Stimulated activated CD8-positive, alpha-beta memory T cell treated with anti-CD3 and anti-CD28 coated beads, Interleukin-7, amount 100 ng/mL, for 1 hour (primary cell): ENCODE data around the gene SYTL1.

Experiments
- DNase-seq, 2 donors: peaks; one replicate each; pipeline ENCODE4 v3.0.0-alpha.2; 2020; ENCODE audit warnings: low read depth in 2 of 2

The SYTL1 gene

DNA sequence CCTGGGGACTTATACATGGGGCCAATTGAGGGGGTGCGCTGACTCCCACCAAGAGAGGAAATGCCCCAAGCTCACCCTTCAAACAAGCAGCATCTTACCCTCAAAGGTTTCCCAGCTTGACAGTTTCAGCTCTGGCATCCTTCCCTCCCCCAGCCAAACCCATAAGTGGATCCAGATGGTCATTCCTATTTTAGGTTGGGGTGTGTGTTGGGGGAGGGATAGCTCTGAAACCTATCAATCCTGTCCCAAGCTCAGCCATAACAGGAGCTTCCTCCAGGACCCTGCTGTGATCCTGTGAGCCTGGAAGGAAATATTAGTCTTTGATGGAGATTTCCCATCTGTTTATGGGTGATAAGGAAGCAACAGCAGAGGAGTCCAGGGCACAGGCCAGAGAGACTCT lies 23.2 kb upstream of the SYTL1 start:
- DNase-seq, result no peak

GRCh38 chr1:27321813-27322568 lies 19.8 kb upstream of the SYTL1 start, which contains the start of gene TMEM222:
TSS of gene TMEM222 (plus strand) at chr1:27322163. CDS start at chr1:27322198, 35 bp downstream.
- DNase-seq, result peak; percentile 93

GRCh38 chr1:27322569-27323240 lies 19.1 kb upstream of the SYTL1 start:
- DNase-seq, result no peak

DNA sequence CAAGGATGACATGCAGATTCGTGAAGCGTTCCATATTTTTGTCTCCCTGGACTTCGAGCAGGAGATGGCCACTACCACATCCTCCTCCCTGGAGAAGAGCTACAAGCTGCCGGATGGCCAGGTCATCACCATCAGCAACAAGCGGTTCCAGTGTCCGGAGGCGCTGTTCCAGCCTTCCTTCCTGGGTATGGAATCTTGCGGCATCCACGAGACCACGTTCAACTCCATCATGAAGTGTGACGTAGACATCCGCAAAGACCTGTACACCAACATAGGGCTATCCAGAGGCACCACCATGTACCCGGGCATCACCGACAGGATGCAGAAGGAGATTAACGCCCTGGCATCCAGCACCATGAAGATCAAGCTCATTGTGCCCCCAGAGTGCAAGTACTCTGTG lies 16.5 kb upstream of the SYTL1 start:
- DNase-seq, result no peak

GRCh38 chr1:27327964-27328363 lies 13.9 kb upstream of the SYTL1 start:
- DNase-seq, result no peak

DNA sequence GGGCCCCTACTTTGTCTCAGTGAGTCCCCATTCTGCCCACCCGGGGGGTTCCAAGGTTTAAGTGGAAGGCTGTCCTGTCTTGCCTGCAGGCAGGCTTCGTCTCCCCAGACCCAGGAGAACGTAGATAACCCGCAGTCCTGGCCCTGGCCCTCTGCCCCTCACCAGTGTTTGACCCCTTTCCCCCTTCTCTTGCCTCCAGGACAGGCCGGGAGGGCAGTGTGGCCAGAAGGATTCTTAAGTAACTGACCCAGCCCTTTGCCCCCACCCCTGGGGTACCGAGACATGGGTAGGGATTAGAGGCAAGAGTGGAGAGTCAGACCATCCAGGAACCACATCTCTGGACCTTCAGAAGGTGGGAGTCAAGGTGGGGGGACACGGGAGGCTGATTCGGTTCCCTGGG lies 11.0 kb upstream of the SYTL1 start:
- DNase-seq, result no peak

GRCh38 chr1:27331426-27331825 lies 10.4 kb upstream of the SYTL1 start:
- no peak for DNase-seq

DNA sequence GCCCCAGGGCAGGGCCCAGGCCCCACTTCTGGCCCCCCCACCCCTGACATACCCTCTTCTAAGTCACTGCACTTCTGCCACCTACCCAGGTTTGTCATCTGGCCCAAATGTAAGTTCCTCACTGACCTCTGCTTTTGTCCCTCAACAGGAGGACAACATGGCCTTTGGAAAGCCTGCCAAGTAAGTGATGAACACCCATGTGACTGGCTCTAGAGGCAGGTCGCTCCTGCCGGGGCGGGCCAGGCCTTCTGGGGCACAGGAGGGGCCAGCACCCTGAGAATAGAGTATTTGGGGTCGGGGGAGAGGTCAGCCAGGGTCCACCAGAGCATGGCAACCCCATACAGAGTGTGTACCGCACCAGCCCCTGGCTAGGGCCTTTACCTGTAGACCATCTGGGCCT lies 9.9 kb upstream of the SYTL1 start:
- no peak for DNase-seq

DNA sequence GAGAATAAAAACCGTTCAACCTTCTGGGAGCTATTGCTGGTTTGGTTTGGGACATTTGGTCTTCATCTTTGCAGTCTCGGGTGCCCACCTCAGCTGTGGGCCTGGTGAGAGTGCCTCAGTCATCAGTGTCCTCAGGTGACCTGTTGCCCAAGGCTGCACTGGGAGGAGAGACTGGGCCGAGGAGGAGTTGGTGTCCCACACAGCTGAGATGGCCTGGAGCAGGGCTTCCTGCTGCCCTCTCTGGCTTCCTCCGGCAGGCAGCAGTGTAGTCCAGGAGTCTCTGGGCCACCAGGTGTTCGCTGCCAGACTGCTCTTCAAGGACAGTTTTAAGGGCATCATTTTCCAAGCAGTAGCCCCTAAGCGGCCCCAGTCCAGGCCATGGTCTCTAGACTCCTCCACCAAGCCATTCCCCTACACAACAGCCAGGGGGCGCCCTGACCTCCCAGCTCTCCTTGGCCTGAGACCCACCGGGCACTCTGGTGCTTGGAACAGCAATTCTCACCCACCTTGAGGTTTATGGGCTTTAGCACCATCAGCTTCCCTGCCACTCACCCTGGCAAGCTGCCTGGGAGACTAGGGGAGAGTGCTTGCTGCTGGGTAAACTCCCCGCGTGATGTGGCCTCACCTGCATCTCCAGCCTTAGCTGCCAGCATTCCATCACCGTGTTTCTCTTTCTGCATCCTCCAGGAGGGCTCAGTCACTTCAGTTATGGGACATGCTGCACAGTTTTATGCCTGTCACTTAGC lies 9.1 kb upstream of the SYTL1 start:
- peak; percentile 32 to 47 for DNase-seq

GRCh38 chr1:27333717-27334279 lies 8.0 kb upstream of the SYTL1 start:
- DNase-seq, result no peak

DNA sequence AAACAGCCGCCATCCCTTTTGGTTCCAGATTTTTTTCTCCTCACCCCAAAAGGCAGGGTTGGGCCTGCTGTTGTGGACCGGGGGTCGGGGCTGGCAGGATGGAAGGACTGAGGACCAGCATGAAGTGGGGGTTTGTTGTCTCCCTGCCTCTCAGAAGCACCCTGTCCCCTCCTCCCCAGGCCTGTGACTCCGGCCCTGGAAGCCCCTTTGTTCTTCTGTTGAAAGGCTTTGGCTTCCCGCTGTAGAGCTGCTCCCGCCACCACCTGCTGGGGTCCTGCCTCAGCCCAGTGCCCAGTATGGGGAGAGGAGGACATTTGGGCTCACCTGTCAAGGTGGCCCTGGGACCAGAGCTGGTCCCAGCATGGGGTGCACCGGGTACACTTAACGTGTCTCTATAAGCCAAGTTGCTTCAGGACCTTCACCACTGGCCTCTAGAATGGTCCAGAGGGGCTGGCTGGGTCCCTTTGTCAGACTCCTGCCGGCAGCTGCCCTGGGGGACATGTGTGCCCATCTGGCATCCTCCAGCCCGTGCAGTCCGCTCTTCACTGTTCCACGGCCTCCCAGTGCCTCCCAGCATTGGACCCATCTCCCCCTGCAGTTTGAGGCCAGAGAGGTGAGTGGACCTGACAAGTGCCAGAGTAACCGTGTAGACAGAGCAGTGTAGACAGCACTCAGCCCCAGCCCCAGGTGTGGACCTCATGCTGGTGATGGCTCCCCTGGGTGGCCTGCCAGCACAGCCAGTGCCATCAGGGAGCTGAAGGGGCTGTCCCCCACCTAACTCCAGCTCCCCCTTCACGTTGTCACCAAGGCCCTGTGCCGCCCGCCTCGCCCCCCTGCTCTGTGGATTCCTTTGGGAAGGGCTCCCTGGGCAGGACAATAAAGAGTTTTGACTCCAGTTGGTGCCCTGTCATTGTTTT lies 6.1 kb upstream of the SYTL1 start:
- no peak for DNase-seq

DNA sequence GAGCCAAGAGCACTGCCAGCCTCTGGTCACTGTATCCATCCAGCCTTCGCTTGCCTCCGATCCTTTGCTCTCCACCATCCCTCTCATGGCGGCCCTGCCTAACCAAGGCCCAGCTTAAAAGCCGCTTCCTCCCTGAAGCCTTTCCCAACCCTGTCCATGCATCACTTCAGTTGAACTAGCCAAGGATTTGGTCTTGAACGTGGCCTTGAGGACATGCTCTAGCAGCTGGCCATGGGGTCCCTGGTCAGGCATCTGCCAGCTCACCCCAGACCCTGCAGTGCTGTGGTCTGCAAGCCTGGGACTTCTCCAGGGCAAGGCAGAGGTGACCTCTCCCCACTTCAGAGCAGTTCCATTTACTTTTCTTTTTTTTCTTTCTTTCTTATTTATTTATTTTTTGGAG lies 5.1 kb upstream of the SYTL1 start:
- DNase-seq, result no peak

GRCh38 chr1:27338751-27339150 lies 3.1 kb upstream of the SYTL1 start:
- DNase-seq, result no peak

DNA sequence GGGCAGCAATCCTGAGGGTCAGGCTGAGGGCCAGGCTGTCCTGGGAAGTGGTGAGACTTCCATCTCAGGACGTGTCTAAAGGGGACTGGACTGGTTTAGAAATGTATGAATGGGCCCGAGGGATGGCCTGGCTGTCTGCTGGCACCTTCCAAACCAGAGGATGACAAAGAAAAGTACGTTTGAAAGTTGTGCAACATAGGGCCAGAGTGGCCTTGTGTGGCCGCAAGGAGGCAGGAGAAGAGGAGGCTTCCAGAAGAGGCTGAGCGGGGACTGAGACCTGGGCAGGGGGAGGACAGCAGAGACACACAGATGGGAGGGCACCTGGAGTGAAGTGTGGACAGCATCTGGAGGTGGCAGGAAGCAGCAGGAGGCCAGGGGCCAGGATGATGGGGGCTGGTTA lies 2.6 kb upstream of the SYTL1 start:
- no peak for DNase-seq

DNA sequence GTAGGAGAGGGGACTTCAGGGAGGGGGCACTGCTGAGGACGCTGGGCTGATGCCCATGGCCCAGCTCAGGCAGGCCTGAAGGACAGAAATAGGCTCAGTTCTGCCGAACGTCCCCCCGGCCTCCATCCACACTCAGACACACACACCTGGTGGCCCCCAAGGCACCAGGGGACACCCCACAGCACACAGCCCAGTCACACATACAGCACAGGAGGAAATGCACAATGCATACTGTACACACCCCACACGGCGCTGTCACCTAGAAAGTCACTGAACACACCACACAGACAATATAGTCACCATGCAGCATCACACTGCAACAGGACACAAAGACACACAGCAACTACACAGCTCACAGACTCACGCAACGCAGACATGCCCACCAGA lies 562 bp downstream of the SYTL1 start:
- no peak for DNase-seq

GRCh38 chr1:27342778-27343638 lies 1.2 kb downstream of the SYTL1 start:
- DNase-seq, result peak; percentile 53

DNA sequence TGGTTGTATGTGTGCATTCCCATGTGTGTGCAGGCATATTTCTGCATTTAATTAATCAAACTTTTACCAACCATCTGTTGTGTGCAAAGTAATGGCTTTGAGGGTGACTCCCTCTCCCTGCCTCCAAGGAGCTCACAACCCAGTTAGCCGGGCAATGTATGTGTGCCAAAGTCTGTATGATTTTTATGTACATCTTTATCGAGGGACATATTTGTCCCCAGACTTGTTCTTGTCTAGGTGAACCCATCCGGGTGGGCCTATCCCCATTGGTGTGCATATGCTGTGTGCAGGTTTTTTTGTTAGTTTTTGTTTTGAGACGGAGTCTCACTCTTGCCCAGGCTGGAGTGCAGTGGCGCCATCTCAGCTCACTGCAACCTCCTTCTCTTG lies 1.8 kb downstream of the SYTL1 start:
- DNase-seq, result no peak

DNA sequence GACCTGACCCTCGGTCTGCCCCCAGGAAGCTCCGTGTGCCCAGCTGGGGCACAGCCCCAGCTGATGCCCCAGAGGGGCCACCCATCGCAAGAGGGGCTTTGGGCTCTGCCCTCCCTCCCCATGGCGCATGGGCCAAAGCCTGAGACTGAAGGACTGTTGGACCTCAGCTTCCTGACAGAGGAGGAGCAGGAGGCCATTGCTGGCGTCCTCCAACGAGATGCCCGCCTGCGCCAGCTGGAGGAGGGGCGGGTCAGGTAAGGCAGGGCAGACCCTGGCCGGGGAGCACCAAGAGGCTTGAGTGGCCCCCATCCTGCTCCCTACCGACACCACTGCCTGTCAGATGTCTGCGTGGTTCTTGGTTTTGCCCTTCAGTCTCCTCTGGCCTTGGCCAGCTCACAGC lies 3.5 kb downstream of the SYTL1 start:
- DNase-seq, result no peak

- DNase-seq, result no peak
Measured at GRCh38 chr1:27346357-27346756, 4.5 kb downstream of the SYTL1 start.

DNA sequence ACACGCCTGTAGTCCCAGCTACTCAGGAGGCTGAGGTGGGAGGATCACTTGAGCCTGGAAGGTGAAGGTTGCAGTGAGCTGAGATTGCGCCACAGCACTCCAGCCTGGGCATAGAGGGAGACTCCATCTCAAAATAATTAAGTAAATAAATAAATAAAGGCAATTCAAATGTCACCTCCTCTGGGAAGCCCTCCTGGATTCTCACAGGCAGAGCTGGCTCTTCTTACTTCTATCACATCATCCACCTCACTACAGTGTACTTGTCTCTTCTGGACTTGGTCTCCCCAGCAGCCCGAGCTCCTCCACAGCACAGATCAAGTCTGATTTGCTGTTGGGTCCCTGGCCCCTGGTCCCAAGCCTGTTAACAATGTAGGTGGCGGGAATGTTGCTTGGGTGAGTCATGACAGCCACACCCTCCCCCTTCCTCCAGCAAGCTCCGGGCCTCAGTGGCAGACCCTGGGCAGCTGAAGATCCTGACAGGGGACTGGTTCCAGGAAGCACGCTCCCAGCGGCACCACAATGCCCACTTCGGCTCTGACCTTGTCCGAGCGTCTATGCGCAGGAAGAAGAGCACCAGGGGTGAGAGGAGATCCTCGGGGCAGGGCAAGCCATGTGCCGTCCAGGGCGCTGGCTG lies 5.3 kb downstream of the SYTL1 start:
- DNase-seq, result no peak
